Activated naive CD8-positive, alpha-beta T cell treated with anti-CD3 and anti-CD28 coated beads, Interleukin-2, amount 10 ng/mL, durations not matched to agents 7 days and 5 days (primary cell): ENCODE measurements around the gene PTPRD. TPM values are rescaled to one million over a fixed set of nuclear protein-coding genes. Genes with fewer than 3 reads are reported as not detected.

ENCODE experiments used
- ATAC-seq: fragments of 150-1000 bp; cut with Tn5 transposase; one replicate; pipeline ENCODE4 v1.10.0; 2021; ENCODE audit warnings: low read depth, moderate library complexity
- POLR2A ChIA-PET: fragments of 350-600 bp; sonication (Branson Sonifier 250); formaldehyde crosslinking; loops from one replicate; lab custom pipeline; 2021; ENCODE audit warnings: antibody characterized with exemption; lab: Charles Lee
- DNase-seq: peaks from one replicate; pipeline ENCODE4 v3.0.0; 2021
- H3K27ac Mint-ChIP-seq: one replicate; pipeline ENCODE4 v1.8.0; 2022; ENCODE audit warnings: mild to moderate bottlenecking, mixed read lengths
- H3K27me3 Mint-ChIP-seq: one replicate; pipeline ENCODE4 v1.8.0; 2022; ENCODE audit warnings: mild to moderate bottlenecking, moderate library complexity, mixed read lengths
- H3K36me3 Mint-ChIP-seq: one replicate; pipeline ENCODE4 v1.8.0; 2021; ENCODE audit warnings: mild to moderate bottlenecking, mixed read lengths
- H3K4me1 Mint-ChIP-seq: one replicate; pipeline ENCODE4 v1.8.0; 2021; ENCODE audit warnings: mixed read lengths
- H3K4me3 Mint-ChIP-seq: one replicate; pipeline ENCODE4 v1.8.0; 2022; ENCODE audit warnings: mild to moderate bottlenecking, moderate library complexity, mixed read lengths
- H3K9me3 Mint-ChIP-seq: one replicate; pipeline ENCODE4 v1.8.0; 2021; ENCODE audit warnings: mixed read lengths
- total RNA-seq, 2 experiments: library from RNA; stranded (reverse); gene quantifications; one replicate each; pipeline ENCODE4 v1.2.3, GENCODE V29; 2021

Gene PTPRD
- total RNA-seq, 2 experiments from 2014 or later = not detected

GRCh38 chr9:8736805-8737204 is 1876.0 kb downstream of the PTPRD start:
- H3K4me3 Mint-ChIP-seq = no peak overlapping the region

GRCh38 chr9:8734760-8735159 is 1878.0 kb downstream of the PTPRD start:
- H3K4me3 Mint-ChIP-seq = no peak overlapping the region
- H3K27ac Mint-ChIP-seq = no peak overlapping the region
- no peaks in the 10 kb centered on the region for H3K9me3 Mint-ChIP-seq
- no peaks in the 10 kb centered on the region for H3K36me3 Mint-ChIP-seq
- no peaks in the 10 kb centered on the region for H3K27me3 Mint-ChIP-seq
- H3K4me1 Mint-ChIP-seq = no peaks in the 10 kb centered on the region
- ATAC-seq (no peak), DNase-seq (no peak)
- POLR2A ChIA-PET = no interaction called here

More at GRCh38 chr9:8736805-8737204, 1876.0 kb downstream of the PTPRD start:
- DNase-seq (no peak), ATAC-seq (no peak)
- Mint-ChIP-seq H3K9me3 (no peaks in the 10 kb centered on the region), H3K27ac (no peak overlapping the region), H3K4me1 (no peaks in the 10 kb centered on the region), H3K27me3 (no peaks in the 10 kb centered on the region), H3K36me3 (no peaks in the 10 kb centered on the region)
- POLR2A ChIA-PET = no interaction called here

GRCh38 chr9:8733131-8733954 is 1879.5 kb downstream of the PTPRD start:
- DNase-seq (no peak), ATAC-seq (no peak)
- Mint-ChIP-seq H3K27ac (no peak overlapping the region), H3K27me3 (no peaks in the 10 kb centered on the region), H3K9me3 (no peaks in the 10 kb centered on the region), H3K4me1 (no peaks in the 10 kb centered on the region), H3K36me3 (no peaks in the 10 kb centered on the region), H3K4me3 (no peak overlapping the region)
- POLR2A ChIA-PET = no interaction called here

GRCh38 chr9:8732367-8733075 is 1880.3 kb downstream of the PTPRD start:
- H3K9me3 Mint-ChIP-seq = no peaks in the 10 kb centered on the region
- no peaks in the 10 kb centered on the region for H3K27me3 Mint-ChIP-seq
- H3K36me3 Mint-ChIP-seq = no peaks in the 10 kb centered on the region
- H3K27ac Mint-ChIP-seq = no peak overlapping the region
- no peak for DNase-seq
- POLR2A ChIA-PET = no interaction called here
- ATAC-seq = no peak
- no peaks in the 10 kb centered on the region for H3K4me1 Mint-ChIP-seq
- no peak overlapping the region for H3K4me3 Mint-ChIP-seq

DNA sequence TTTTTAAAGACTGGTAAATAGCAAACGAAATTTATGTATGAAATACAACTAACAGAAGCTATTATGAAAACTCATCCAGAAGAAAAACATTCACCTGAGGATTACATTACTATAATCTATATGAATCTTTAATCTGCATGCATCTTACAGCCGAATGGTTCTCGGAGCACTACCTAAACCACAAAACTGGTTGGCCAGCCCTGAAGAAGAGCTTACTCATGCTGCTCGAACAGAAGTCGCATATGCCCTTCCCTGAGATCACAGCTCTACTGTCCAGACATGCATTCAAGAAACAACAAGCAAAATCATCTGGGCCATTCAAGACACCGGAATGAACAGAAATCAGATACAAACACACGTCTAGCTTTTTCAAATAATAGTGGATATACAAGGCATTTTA is 1882.2 kb downstream of the PTPRD start:
- ATAC-seq (no peak), DNase-seq (no peak)
- no peak overlapping the region for H3K4me3 Mint-ChIP-seq
- POLR2A ChIA-PET = no interaction called here
- H3K27ac Mint-ChIP-seq = no peak overlapping the region
- no peaks in the 10 kb centered on the region for H3K36me3 Mint-ChIP-seq
- no peaks in the 10 kb centered on the region for H3K4me1 Mint-ChIP-seq
- no peaks in the 10 kb centered on the region for H3K27me3 Mint-ChIP-seq
- H3K9me3 Mint-ChIP-seq = no peaks in the 10 kb centered on the region

DNA sequence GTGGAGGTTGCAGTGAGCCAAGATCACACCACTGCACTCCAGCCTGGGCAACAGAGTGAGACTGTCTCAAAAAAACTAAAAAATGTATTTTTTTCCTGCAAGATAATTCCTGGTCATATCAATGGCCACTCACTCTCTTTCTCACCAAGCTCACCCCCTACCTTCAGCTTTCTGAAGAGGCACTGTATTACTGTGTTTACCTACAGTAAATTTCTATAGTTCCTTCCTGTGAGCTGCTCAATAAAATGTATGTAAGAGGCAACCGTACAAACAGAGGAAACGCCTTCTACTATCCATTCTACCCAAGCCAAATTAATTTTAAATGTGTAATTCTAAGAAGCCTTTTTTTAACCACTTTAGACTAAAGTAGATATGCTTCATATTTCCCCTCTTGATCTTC is 1883.9 kb downstream of the PTPRD start:
- H3K27me3 Mint-ChIP-seq = no peaks in the 10 kb centered on the region
- no peak for DNase-seq
- no peak overlapping the region for H3K27ac Mint-ChIP-seq
- ATAC-seq = no peak
- POLR2A ChIA-PET = no interaction called here
- no peaks in the 10 kb centered on the region for H3K9me3 Mint-ChIP-seq
- no peak overlapping the region for H3K4me3 Mint-ChIP-seq
- no peaks in the 10 kb centered on the region for H3K4me1 Mint-ChIP-seq
- H3K36me3 Mint-ChIP-seq = no peaks in the 10 kb centered on the region

DNA sequence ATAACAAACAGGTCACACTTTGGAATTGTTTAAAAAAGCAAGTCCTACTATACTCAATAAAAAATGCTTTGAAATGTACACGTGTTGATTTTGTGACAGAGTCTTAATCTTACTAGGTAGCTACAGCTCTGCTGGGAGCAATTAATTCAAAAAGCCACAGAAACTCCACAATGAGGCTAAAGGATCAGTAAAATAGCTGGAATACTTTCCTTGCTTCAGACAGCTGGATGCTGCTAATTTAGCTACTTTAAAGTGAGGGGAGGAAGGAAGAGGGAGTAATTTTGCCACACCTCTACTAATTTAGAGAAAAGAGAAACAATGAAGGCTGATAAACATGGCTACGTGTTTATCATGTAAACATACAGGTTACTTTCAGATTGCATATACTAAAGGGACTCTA is 1885.6 kb downstream of the PTPRD start:
- no peak for ATAC-seq
- no peaks in the 10 kb centered on the region for H3K9me3 Mint-ChIP-seq
- POLR2A ChIA-PET = no interaction called here
- H3K4me1 Mint-ChIP-seq = no peaks in the 10 kb centered on the region
- no peak overlapping the region for H3K4me3 Mint-ChIP-seq
- no peak for DNase-seq
- no peak overlapping the region for H3K27ac Mint-ChIP-seq
- H3K36me3 Mint-ChIP-seq = no peaks in the 10 kb centered on the region
- no peaks in the 10 kb centered on the region for H3K27me3 Mint-ChIP-seq

DNA sequence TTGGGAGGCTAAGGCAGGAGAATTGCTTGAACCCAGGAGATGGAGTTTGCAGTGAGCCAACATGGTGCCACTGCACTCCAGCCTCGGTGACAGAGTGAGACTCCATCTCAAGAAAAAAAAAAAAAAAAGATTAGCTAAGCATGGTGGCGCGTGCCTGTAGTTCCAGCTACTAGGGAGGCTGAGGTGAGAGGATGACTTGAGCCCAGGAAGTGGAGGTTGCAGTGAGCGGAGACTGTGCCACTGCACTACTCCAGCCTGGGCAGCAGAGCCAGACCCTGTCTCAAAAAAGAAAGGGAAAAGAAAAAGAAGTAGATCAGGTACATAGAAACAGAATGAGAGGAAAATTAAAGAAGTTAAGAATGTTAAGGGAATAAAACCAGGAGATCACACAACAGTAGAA is 1886.1 kb downstream of the PTPRD start:
- H3K4me3 Mint-ChIP-seq = no peak overlapping the region
- POLR2A ChIA-PET = no interaction called here
- no peaks in the 10 kb centered on the region for H3K9me3 Mint-ChIP-seq
- H3K36me3 Mint-ChIP-seq = no peaks in the 10 kb centered on the region
- DNase-seq (no peak), ATAC-seq (no peak)
- H3K4me1 Mint-ChIP-seq = no peaks in the 10 kb centered on the region
- H3K27me3 Mint-ChIP-seq = no peaks in the 10 kb centered on the region
- H3K27ac Mint-ChIP-seq = no peak overlapping the region

DNA sequence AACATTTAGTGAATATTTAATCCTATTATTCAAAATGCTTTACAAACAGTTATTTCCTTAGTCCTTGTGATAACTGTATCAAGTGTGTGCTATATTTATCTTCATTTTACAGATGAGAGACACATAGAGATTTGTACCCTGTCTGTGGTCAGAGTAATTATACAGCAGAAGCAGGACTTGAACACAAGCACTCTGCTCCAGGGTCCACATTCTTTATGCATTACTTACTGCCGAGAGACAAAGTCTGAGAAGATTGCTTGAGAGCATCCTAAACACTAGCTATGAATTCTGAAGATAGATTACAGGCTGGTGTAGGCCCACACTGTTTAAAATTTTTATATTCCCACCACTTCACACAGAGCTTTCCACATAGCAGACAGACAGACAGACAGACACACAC is 1887.2 kb downstream of the PTPRD start:
- Mint-ChIP-seq H3K36me3 (no peaks in the 10 kb centered on the region), H3K27me3 (no peaks in the 10 kb centered on the region), H3K27ac (no peak overlapping the region), H3K4me1 (no peaks in the 10 kb centered on the region), H3K4me3 (no peak overlapping the region), H3K9me3 (no peaks in the 10 kb centered on the region)
- DNase-seq (no peak), ATAC-seq (no peak)
- POLR2A ChIA-PET = no interaction called here

GRCh38 chr9:8724284-8725018 is 1888.4 kb downstream of the PTPRD start:
- H3K9me3 Mint-ChIP-seq = no peaks in the 10 kb centered on the region
- no peak for DNase-seq
- H3K27me3 Mint-ChIP-seq = no peaks in the 10 kb centered on the region
- POLR2A ChIA-PET = no interaction called here
- H3K36me3 Mint-ChIP-seq = no peaks in the 10 kb centered on the region
- no peak overlapping the region for H3K4me3 Mint-ChIP-seq
- ATAC-seq = no peak
- H3K4me1 Mint-ChIP-seq = no peaks in the 10 kb centered on the region
- H3K27ac Mint-ChIP-seq = no peak overlapping the region

GRCh38 chr9:8723195-8723594 is 1889.6 kb downstream of the PTPRD start:
- POLR2A ChIA-PET = no interaction called here
- Mint-ChIP-seq H3K4me3 (no peak overlapping the region), H3K27me3 (no peaks in the 10 kb centered on the region), H3K27ac (no peak overlapping the region), H3K36me3 (no peaks in the 10 kb centered on the region), H3K4me1 (no peaks in the 10 kb centered on the region), H3K9me3 (no peaks in the 10 kb centered on the region)
- no peak for DNase-seq
- ATAC-seq = no peak

- POLR2A ChIA-PET = no interaction called here
- Mint-ChIP-seq H3K36me3 (no peaks in the 10 kb centered on the region), H3K4me1 (no peaks in the 10 kb centered on the region), H3K27me3 (no peaks in the 10 kb centered on the region), H3K9me3 (no peaks in the 10 kb centered on the region), H3K27ac (no peak overlapping the region), H3K4me3 (no peak overlapping the region)
- DNase-seq (no peak), ATAC-seq (no peak)
Observed at GRCh38 chr9:8719833-8720486, 1892.8 kb downstream of the PTPRD start.

DNA sequence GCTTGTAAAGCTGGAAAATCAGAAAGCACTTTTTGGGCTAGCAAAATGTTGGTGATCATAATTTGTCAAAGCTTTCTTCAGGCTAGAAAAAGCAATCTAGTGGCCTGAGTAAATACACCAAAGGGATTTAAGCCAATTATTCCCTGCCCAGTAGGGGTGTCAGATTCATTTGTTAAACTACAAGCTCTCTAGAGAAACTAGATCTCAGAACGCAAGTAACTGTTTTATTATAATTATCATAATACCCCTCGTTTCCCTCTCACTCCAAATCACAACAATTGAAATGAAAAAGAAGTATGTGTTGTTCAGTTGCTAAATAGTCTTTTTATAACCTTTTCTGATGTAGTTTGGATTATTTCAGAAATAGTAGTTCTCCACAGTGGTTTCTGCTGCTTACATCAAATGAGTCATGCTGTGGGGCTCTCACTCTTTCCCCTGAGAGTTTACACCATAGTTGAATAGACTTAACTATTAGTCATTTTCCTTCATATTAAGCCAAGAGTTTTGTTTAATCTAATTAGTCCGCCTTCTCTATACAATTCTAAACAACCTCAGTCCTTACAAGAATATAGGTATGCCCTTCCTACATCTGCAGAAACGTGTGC is 1894.6 kb downstream of the PTPRD start:
- POLR2A ChIA-PET = no interaction called here
- Mint-ChIP-seq H3K9me3 (no peaks in the 10 kb centered on the region), H3K27me3 (no peaks in the 10 kb centered on the region), H3K27ac (no peak overlapping the region), H3K4me1 (no peaks in the 10 kb centered on the region), H3K36me3 (no peaks in the 10 kb centered on the region), H3K4me3 (no peak overlapping the region)
- ATAC-seq (no peak), DNase-seq (no peak)
